CD4-positive, alpha-beta T cell treated with Interleukin-12 subunit alpha and Interleukin-12 subunit beta, for 1 hour (primary cell): ENCODE data around the gene PITRM1.
"Not testable (repeated sequence)": the region's sequence is repeated elsewhere in the genome, so short reads cannot be mapped to it uniquely, and the experiment has no call there.

Experiments
- DNase-seq: peaks from one replicate; pipeline ENCODE4 v3.0.0-alpha.2; 2020

PITRM1 gene

DNA sequence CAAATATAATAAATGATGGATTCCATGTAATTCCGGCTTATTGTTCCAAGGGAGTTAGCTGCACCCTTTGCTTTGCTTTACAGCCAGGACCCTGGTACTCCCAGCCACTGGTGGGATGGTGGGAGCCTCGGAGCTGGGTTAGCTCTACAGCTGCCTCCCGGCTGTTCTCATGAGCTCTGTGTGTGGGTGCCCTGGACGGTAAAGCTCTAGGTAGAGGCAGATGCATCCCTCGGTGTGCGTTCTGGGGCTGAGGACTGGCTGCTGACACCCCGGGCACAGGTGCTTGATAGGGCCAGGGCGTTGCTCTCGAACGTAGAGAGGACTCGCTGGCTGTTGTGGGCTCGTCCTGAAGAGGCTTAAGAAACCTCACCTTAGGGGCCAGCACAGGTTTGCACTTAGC, 55.1 kb downstream of the PITRM1 start:
- no peak for DNase-seq

DNA sequence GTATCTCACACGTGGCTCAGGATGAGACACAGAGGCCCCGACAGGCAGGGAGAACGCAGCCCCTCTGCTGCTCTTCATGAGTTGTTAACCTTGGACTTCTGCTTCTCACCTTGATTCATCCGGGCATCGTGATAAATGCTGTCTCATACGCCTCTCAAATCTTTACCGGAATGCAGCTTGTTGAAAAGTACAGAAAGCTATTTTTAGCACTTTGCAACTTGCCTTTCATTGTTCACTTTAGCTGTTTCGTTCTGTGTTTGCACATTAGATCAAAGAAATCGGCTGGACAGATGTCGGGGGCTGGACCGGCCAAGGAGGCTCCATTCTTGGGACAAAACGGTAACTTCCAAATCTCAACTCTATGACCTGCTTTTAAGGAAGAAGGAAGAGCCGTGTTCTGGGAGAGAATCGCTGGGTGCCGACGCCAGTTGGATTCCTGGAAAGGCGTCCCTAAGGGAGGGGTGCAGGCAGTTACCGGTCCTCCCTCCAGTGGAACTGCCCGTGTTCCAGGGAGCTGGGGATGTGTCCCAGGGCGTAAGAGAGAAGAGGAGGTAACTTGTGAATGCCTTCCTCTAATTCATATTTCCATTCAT, 56.0 kb downstream of the PITRM1 start:
- no peak for DNase-seq

DNA sequence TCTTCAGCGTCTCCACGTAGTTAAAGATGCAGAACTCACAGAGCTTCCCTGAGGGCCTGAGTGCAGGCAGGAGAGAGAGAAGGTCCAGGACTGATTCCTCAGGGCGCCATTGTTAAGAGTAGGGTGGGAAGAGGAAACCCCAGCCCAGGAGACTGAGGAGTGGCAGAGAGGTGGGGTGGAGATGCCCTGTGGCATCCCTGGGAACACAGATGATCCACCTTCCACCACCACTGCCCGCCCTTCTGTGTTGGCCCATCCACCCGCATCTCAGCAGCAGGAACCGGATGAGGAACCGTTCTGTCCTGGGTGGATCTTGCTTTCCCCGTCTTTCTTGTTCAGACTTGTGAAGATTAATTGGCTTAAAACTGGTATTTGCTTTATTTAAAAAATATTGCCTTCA, 56.9 kb downstream of the PITRM1 start:
- DNase-seq = no peak

DNA sequence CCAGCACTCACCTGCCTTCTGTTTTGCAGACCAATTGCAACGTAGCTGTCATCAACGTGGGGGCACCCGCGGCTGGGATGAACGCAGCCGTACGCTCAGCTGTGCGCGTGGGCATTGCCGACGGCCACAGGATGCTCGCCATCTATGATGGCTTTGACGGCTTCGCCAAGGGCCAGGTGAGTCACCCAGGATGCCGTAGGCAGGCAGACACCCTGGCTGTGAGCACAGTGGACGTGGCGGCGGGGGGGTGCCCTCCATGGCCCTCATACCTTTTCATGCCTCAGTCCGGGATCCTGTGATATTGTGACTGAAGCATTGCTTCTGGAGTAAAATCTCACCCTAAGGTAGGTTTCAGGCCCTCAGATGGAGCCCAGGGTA, 59.2 kb downstream of the PITRM1 start:
- no peak for DNase-seq

DNA sequence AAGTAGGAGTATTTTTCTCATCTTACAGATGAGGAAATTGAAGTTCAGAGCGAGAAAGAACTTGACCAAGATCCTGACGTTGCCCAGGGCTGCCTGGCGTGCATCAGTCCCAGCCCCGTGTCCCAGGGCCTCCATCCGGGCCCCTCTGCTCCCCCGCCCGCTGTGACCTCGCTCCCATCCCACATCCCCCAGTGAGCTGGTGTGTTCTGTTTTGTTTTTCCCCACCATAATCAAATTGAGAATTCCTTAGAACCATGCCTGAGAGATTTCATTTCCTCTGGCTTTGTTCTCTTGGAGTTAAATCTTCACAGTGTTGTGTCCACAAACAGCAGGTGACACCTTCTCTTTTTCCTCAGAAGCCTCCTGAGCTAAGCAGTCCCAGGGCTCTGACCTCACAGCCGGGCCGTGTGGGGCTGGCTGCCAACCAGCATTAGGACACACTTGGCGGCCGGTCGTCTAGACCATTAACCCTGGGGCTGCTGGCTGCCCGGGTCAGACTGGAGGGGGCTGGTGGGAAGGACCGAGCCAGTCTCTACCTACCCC, 60.9 kb downstream of the PITRM1 start:
- no peak for DNase-seq

DNA sequence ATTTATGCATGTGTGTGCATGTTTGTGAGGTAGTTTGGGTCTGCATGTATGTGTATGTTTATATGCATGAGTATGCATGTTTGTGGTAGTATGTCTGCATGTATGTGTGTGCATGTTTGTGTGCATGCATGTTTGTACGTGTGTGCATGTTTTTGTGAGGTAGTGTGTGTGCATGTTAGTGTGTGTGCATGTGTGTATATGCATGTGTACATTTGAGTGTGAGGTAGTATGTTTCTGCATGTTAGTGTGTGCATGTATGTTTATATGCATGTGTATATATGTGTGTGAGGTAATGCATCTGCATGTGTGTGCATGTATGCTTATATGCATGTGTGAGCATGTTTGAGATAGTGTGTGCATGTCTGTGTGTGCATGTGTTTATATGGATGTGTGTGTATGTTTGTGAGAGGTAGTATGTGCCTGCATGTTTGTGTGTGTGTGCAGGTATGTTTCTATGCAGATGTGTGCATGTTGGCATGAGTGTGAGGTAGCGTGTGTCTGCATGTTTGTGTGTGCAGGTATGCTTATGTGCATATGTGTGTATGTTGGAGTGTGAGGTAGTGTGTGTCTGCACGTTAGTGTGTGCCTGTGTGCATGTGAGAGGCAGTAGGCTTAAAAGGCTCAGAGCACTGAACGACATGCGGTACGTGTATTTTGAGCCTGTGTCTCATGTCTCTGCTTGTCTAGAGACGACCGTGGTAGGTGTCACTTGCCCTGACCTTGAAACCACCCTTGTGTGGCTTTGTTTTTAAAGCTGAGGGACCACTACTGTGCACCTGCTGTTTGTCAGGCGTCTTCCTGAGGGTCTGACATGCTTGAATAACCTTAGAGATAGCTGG, 61.6 kb downstream of the PITRM1 start:
- no peak for DNase-seq

DNA sequence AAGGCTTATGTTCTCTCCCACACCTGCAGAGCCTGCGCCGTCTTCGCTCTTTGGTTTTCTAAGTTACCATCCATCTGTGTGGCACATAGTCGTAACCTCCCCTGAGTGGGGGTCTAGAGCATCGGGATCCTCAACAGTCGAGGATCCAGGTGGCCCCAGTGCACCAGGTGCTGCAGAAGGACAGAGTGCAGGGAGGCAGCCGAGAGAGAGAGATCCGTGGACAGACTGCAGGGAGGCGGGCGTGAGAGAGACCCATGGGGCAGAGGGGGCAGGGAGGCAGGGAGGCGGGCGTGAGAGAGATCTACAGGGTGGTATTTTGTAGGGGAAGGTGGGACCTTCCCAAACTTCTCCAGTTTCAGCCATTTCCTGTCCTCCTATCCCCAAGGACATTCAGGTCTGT, 62.9 kb downstream of the PITRM1 start:
- DNase-seq = no peak

DNA sequence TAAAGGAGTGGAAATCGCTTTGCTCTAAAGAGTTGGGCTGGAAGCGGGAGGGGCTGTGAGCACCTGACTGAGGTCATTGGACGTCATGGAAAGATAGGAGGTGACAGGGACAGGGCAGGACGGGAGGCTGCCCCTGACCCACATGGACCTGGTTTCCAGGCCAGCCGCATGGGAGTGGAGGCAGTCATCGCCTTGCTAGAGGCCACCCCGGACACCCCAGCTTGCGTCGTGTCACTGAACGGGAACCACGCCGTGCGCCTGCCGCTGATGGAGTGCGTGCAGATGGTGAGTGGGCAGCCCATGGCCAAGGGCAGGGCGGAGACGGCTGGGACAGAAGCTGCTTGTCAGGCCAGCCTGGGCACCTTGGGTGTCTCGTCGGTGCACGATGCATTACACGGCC, 63.4 kb downstream of the PITRM1 start:
- DNase-seq = no peak

DNA sequence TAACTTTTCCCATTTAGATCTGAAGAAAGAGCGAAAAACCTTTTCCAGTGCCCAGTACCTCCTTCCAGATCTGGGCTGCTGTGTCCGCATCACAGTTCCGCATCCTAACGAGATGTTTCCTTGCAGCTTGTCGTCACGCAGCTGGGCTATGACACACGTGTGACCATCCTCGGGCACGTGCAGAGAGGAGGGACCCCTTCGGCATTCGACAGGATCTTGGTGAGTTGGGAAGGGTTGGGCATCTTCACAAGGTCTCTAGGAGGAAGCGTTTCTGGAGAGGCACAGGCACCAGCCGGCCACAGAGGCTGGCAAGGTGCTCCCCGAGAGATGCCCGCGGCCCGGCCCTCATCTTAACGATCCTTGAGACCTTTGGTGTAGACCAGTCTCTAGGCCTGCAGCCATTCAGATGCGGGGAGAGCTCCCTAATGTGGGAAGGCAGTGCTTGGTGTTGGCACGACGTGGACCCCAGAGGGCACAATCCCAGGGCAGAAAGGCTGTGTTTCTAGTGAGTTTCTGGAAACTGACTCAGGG, 63.9 kb downstream of the PITRM1 start:
- DNase-seq = no peak

DNA sequence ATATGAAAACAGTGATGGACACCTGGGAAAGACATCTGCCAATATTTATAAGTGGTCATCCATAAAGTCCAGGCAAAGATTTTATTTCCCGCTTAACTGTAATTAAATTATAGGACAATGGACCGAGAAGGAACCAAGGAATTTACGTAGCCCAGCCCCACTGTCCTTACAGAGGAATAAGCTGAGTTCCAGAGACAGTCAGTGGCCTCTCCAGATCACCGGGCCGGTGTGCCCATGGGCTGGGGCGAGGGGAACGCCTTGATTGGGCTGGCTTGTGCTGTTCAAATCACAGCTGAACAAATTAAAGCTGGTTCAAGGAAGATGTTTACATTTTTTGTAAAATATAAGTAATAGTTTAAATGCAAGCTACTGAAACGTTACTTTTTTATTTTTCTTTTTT, 64.5 kb downstream of the PITRM1 start:
- DNase-seq = no peak

DNA sequence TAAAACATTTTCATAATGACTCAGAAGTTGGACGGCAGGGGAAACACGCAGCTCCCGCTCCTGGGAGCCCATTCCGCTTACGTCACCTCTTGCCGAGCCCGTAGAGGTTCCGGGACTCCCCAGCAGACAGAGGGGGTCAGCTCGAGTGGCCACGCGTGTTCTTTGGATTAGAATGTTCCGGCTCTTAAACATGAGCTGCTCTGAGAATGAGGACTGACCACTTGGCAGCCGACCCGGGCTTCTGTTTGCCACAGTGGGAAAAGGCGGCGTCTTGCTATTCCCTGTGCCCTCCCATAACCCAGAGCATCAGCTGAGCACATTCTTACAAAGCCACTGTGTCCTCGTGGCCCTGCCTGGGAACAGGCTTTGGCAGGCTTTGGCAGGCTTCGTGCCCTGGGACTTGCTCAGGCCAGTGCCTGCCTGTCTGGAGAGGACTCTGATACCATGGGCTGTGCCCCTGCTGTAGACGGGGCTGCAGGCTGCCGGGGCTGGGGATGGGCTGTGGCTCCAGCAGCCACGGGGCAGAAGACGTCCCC, 65.1 kb downstream of the PITRM1 start:
- no peak for DNase-seq

DNA sequence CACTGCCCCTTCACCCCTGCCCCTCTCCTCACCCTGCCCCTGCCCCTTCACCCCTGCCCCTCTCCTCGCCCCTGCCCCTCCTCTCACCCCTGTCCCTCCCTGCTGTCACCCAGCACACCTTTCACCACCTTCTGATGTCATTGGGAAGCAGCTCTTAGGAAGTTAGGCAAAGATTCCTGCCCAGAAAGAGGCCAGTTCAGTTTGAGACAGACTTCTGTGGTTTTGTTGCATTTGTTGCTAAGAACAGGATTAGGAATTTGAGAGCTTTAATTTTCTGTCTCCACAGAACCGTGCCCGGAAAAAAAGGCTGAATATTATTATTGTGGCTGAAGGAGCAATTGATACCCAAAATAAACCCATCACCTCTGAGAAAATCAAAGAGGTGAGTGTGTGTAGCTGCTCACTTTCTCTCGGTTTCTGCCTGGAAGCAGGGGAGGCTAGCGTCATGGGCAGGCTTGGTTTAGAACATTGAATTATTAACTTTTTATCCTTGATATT, 65.6 kb downstream of the PITRM1 start:
- DNase-seq = no peak

DNA sequence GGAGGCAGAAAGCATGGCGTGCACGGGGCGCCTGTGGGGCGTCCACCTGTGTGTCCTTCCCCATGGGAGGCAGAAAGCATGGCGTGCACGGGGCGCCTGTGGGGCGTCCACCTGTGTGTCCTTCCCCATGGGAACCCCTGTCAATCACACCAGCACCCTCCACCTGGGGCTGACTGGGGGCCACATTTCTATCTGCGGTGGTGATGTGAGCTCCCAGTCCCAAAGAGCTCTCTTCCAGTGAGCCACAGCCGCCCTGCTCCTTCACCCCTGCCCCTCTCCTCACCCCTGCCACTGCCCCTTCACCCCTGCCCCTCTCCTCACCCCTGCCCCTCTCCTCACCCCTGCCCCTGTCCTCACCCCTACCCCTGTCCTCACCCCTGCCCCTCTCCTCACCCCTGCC, 66.3 kb downstream of the PITRM1 start:
- not testable (repeated sequence) for DNase-seq

DNA sequence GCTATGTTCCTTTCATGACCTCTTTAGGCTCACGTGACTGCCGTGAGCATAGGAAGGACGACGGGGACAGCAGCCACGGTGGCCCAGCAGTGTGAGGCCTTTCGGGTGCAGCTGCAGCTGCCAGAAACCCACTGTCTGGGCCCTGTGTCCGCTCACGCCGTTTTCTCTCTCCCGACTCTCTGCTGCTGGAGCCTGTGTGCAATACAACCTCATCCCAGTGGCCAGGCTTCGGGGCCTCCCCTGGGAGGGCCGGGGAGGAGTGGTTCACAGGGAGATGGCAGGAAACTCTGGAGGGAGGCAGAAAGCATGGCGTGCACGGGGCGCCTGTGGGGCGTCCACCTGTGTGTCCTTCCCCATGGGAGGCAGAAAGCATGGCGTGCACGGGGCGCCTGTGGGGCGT, 66.7 kb downstream of the PITRM1 start:
- no peak for DNase-seq

DNA sequence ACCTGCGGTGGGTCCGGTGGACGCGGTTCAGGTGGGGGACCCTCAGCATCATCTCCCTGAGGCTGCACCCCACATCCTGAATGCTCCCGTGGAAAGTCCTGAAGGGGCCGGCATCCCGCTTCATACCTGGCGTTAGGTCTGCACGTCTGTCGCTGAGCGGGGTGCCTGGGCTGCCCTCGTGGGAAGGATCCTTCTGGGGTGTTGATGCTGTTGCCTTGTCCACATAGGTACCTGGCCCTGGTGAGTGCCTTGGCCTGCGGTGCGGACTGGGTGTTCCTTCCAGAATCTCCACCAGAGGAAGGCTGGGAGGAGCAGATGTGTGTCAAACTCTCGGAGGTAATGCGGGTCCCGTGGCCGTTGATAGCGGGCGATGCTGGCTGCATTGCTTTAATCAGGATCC, 67.4 kb downstream of the PITRM1 start:
- no peak for DNase-seq

DNA sequence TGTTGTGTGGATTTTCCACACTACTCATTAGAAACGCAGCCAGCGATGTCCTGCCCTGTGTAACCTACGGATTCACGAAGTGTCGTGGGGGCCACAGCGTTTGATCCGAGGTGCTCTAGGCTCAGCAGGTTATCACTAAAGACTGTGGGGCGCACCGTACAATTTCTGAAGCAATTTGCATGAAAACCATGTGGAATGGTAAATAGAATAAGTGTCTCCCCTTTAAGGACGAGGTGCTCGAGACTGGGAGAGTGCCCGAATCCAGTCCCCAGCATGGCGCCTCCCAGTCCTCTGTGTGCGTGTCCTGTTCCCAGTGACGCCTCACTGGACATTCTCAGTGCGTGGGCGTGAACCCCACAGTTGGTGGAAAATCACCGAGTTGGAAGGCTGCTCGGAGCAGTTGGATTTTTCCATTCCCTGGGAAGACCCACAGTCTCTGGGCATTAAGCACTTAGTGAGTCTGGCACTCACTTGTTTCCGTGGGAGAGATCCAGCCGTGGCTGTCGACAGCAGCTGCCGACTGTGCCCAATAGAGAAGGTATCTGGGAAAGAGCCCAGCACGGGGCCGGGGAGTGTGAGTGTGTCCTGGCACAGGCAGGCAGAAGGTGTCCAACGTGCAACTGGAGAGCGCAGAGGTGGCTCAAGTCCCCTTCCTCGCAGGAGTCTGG, 68.2 kb downstream of the PITRM1 start:
- DNase-seq = no peak

DNA sequence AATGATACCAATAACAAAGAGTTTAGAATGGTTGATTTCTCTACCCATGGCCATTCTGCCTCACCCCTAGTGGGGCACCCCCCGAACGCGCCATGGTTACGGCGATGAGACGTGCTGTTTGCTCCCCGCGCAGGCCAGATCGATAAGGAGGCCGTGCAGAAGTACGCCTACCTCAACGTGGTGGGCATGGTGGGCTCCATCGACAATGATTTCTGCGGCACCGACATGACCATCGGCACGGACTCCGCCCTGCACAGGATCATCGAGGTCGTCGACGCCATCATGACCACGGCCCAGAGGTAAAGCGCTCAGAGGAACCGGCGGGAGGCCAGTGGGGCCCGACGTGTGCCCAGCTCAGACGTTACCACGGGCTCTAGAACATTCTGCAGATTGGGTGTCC, 68.9 kb downstream of the PITRM1 start:
- DNase-seq = no peak

DNA sequence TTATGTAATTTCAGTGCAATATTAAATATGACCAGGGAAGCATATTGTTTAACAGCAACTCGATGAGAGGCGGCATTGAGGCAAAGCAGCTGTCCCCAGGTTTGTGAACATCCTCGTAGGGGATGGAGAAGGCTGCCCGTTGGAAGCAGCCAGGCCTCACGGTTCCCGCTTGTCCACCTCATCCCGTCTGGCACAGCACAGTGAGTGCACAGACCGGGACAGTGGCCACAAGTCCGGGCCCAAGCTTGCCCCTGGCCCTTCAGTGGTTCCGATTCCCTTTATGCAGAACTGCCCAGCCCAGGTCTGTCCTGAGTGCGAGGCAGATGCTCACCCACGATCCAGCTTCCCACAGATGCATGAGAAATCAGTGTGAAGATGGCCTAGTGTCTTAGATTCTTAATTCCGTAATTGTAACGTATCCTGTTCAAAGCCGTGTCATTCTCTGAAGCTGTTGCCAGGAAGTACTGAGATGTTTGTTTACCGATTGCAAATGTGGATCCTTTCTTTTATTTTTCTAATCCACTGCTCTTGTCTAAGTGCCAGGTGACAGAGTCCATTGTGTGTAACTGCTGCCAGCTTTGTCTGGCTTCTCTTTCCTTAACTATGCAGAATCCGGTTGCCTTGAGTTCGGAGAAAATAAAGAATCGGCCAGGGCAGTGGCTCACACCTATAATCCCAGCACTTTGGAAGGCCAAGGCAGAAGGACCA, 69.7 kb downstream of the PITRM1 start:
- DNase-seq = no peak

DNA sequence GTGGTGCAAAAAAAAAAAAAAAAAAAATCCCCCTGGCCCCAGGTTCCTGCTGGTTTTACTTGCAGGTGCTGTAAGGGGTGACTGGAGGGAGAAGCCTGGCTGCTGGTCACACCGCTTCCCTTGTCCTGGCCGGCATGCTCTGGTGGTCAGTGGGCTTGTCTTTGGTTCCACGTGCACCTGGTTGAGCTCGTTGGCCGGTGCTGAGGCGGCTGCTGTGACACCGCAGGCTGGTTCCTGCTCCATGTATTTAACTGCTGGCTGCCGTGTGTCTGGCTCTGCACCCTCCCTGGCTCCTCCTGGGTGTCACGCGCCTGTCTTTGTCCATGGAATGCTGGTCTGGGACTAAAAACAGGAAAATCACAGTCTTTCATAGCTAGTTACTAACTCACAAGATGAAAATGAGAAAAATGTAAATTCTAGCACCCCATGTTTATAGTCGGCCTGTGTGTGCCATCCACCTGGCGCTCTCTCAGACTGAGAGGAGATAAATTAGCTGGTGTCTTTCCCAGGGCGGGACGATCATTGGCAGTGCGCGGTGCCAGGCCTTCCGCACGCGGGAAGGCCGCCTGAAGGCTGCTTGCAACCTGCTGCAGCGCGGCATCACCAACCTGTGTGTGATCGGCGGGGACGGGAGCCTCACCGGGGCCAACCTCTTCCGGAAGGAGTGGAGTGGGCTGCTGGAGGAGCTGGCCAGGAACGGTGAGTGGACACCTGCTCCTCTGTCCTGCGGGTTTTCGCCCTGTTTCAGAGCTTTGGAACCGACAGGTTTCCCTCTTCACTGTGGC, 71.5 kb downstream of the PITRM1 start:
- DNase-seq = no peak

DNA sequence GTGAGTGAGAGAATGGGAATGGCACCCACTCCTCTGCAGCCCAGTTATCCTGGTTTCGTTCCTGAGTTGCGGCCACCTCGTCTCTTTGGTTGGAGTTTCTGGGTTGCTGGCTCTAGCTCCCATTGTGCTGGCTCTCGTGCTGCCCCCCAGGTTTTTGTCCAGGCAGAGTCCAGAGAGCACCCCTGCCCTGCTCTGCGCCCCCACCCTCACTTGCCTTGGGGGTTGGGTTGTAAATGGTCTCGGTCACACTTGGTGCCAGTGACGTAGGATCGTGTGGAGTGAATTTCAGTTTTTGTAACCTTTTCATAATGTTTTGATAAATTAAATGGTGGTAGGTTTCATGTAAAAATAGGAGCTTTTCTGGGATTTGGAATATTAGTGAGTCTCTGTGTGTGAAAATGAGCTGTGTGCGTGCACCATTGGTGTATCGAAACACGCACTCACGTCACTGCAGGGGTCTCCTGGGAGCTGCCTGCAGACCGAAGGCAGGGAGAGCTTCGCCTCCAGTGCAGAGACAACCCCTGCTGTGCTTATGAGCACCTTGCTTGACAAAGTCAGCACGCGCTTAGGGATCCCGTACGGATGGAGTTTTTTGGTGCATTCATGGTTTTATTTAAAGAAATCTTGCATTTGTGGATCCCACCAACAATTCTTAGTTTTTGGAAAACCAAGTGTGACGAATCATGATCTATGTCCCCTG, 72.3 kb downstream of the PITRM1 start:
- DNase-seq = no peak
